H1 (cell line): ENCODE measurements around the gene STX16. TPM values are rescaled to one million over a fixed set of nuclear protein-coding genes. Genes with fewer than 3 reads are reported as not detected.

Source experiments
- CTCF ChIA-PET: fragments of 300-600 bp; sonication (Branson Sonifier 250); formaldehyde crosslinking; loops from one replicate; lab custom pipeline; 2021; ENCODE audit not compliant: partially characterized antibody; lab: Charles Lee
- POLR2A ChIA-PET: fragments of 300-600 bp; sonication (Branson Sonifier 250); formaldehyde crosslinking; loops from one replicate; lab custom pipeline; 2021; ENCODE audit warnings: inconsistent platforms; ENCODE audit not compliant: partially characterized antibody; lab: Charles Lee
- DNase-seq, 2 experiments: peaks; one replicate each; pipeline versions ENCODE4 v3.0.0 to v3.0.0-alpha.2; 2010 to 2022; ENCODE audit warnings: low spot score in 2 of 2, low read depth in 1 of 2, mixed read lengths in 1 of 2
- FAIRE-seq: peaks from 2 replicates; lab custom pipeline; 2011; peaks lifted over from hg19 to GRCh38; lab: Jason Lieb, UNC
- H2AFZ ChIP-seq: 2 replicates; pipeline ENCODE4 v1.8.1; 2012; ENCODE audit warnings: low read length, inconsistent platforms
- H2AK5ac ChIP-seq: 2 replicates; pipeline ENCODE4 v1.6.1; 2013; ENCODE audit warnings: low read depth, low read length
- H2BK120ac ChIP-seq: replicated peaks from 2 replicates; pipeline ENCODE3; 2013; ENCODE audit warnings: low read depth, low read length, inconsistent platforms
- H2BK12ac ChIP-seq: 2 replicates; pipeline ENCODE4 v1.6.1; 2013; ENCODE audit warnings: low read depth, low read length
- H2BK15ac ChIP-seq: 2 replicates; pipeline ENCODE4 v1.6.1; 2013; ENCODE audit warnings: low read length
- H2BK20ac ChIP-seq: 2 replicates; pipeline ENCODE4 v1.6.1; 2013; ENCODE audit warnings: low read length
- H2BK5ac ChIP-seq: 2 replicates; pipeline ENCODE4 v1.6.1; 2013; ENCODE audit warnings: low read depth, low read length
- H3K14ac ChIP-seq: 2 replicates; pipeline ENCODE4 v1.6.1; 2013; ENCODE audit warnings: inconsistent platforms; ENCODE audit not compliant: insufficient read length
- H3K18ac ChIP-seq: 2 replicates; pipeline ENCODE4 v1.6.1; 2013; ENCODE audit warnings: low read length; ENCODE audit errors: extremely low read depth
- H3K23ac ChIP-seq: 2 replicates; pipeline ENCODE4 v1.6.1; 2013; ENCODE audit warnings: inconsistent platforms; ENCODE audit not compliant: insufficient read length
- H3K23me2 ChIP-seq: 2 replicates; pipeline ENCODE4 v1.6.1; 2013; ENCODE audit warnings: low read depth, low read length
- H3K27ac ChIP-seq: 2 replicates; pipeline ENCODE4 v1.6.1; 2011; ENCODE audit warnings: low read depth, low read length, inconsistent platforms
- H3K27me3 ChIP-seq, 4 experiments: replicated peaks in 1 of 4; 1 replicate in 1 of 4; 2 replicates in 3 of 4; pipeline versions ENCODE4 v1.6.1 to v1.8.1; 2011 to 2013; ENCODE audit warnings: low read length in 3 of 4, mild to moderate bottlenecking in 3 of 4, inconsistent platforms in 2 of 4, mixed read lengths in 2 of 4, moderate library complexity in 1 of 4; ENCODE audit not compliant: control insufficient read depth in 3 of 4, insufficient read depth in 3 of 4; ENCODE audit errors: extremely low read depth in 1 of 4
- H3K36me3 ChIP-seq, 4 experiments: 2 replicates each; pipeline versions ENCODE4 v1.6.1 to v1.8.1; 2011 to 2013; ENCODE audit warnings: mild to moderate bottlenecking in 4 of 4, low read length in 3 of 4, moderate library complexity in 2 of 4, control low read depth in 1 of 4, inconsistent platforms in 1 of 4; ENCODE audit not compliant: insufficient read depth in 4 of 4, control insufficient read depth in 2 of 4
- H3K4ac ChIP-seq: replicated peaks from 2 replicates; pipeline ENCODE3; 2013; ENCODE audit warnings: low read length, low read depth, mixed read lengths, inconsistent platforms; ENCODE audit not compliant: insufficient read length
- H3K4me1 ChIP-seq, 4 experiments: replicated peaks in 1 of 4; 1 replicate in 1 of 4; 2 replicates in 3 of 4; pipeline versions ENCODE4 v1.6.1 to v1.8.1; 2011 to 2013; ENCODE audit warnings: low read length in 3 of 4, inconsistent platforms in 2 of 4, mixed read lengths in 1 of 4; ENCODE audit not compliant: insufficient read depth in 4 of 4, control insufficient read depth in 3 of 4
- H3K4me2 ChIP-seq, 2 experiments: 2 replicates each; pipeline versions ENCODE4 v1.6.1 to v1.8.1; 2011 to 2013; ENCODE audit warnings: low read depth in 2 of 2, low read length in 2 of 2, control low read depth in 1 of 2, inconsistent platforms in 1 of 2, mild to moderate bottlenecking in 1 of 2; ENCODE audit not compliant: insufficient read depth in 1 of 2
- H3K4me3 ChIP-seq, 4 experiments: fragments of 200-600, 300-600 bp in 1 of 4; sonication (generic), shearing (Covaris generic), sonication (Bioruptor Twin) in 1 of 4; 2 replicates each; pipeline versions ENCODE4 v1.5.1 to v1.8.1; 2011 to 2016; ENCODE audit warnings: low read length in 4 of 4, low read depth in 3 of 4, control low read depth in 2 of 4, inconsistent platforms in 2 of 4, mild to moderate bottlenecking in 2 of 4, mixed read lengths in 1 of 4, moderate library complexity in 1 of 4; ENCODE audit not compliant: insufficient read depth in 2 of 4; ENCODE audit errors: extremely low read depth in 1 of 4
- H3K56ac ChIP-seq: replicated peaks from 2 replicates; pipeline ENCODE3; 2013; ENCODE audit warnings: low read depth, mild to moderate bottlenecking, mixed read lengths, low read length, inconsistent platforms; ENCODE audit not compliant: insufficient read length
- H3K79me1 ChIP-seq: 2 replicates; pipeline ENCODE4 v1.6.1; 2013; ENCODE audit warnings: low read depth, low read length, control low read depth
- H3K79me2 ChIP-seq, 2 experiments: 2 replicates each; pipeline versions ENCODE4 v1.6.1 to v1.8.1; 2012 to 2013; ENCODE audit warnings: low read length in 2 of 2, mild to moderate bottlenecking in 2 of 2, inconsistent platforms in 1 of 2; ENCODE audit not compliant: insufficient read depth in 2 of 2, control insufficient read depth in 1 of 2
- H3K9ac ChIP-seq, 4 experiments: replicated peaks in 1 of 4; 1 replicate in 1 of 4; 2 replicates in 3 of 4; pipeline versions ENCODE4 v1.6.1 to v1.8.1; 2011 to 2013; ENCODE audit warnings: low read depth in 3 of 4, low read length in 3 of 4, control low read depth in 2 of 4, mild to moderate bottlenecking in 2 of 4, moderate library complexity in 2 of 4, inconsistent platforms in 1 of 4; ENCODE audit errors: extremely low read depth in 1 of 4
- H3K9me3 ChIP-seq, 2 experiments: 2 replicates each; pipeline versions ENCODE4 v1.6.1 to v1.8.1; 2012 to 2013; ENCODE audit warnings: mild to moderate bottlenecking in 2 of 2, moderate library complexity in 2 of 2, control low read depth in 1 of 2, inconsistent platforms in 1 of 2, low read depth in 1 of 2, low read length in 1 of 2, mixed read lengths in 1 of 2; ENCODE audit not compliant: insufficient read depth in 2 of 2
- H4K20me1 ChIP-seq, 2 experiments: replicated peaks in 1 of 2; 2 replicates each; pipeline versions ENCODE3 to v1.8.1; 2011 to 2013; ENCODE audit warnings: inconsistent platforms in 2 of 2, low read length in 2 of 2, mild to moderate bottlenecking in 1 of 2; ENCODE audit not compliant: insufficient read depth in 2 of 2, control insufficient read depth in 1 of 2
- H4K5ac ChIP-seq: 2 replicates; pipeline ENCODE4 v1.6.1; 2013; ENCODE audit warnings: low read length, low read depth, mixed read lengths, inconsistent platforms; ENCODE audit not compliant: insufficient read length
- H4K8ac ChIP-seq: 2 replicates; pipeline ENCODE4 v1.8.0; 2013; ENCODE audit warnings: mild to moderate bottlenecking, moderate library complexity, low read length, inconsistent platforms; ENCODE audit not compliant: insufficient read depth; ENCODE audit errors: extremely low read depth
- H4K91ac ChIP-seq: replicated peaks from 2 replicates; pipeline ENCODE3; 2013; ENCODE audit warnings: low read length, mixed read lengths, inconsistent platforms; ENCODE audit not compliant: insufficient read length
- GABPA ChIP-seq: IDR thresholded peaks from 2 replicates; pipeline ENCODE4 v1.6.1; 2011; ENCODE audit warnings: mild to moderate bottlenecking, low read length, moderate library complexity, borderline replicate concordance; ENCODE audit not compliant: insufficient read depth
- POLR2AphosphoS5 ChIP-seq: IDR thresholded peaks from 2 replicates; pipeline ENCODE4 v1.6.1; 2011; ENCODE audit warnings: low read depth, low read length
- WGBS, 2 experiments: shearing (Covaris generic) in 1 of 2; methylation state at CpG; one replicate each; pipeline versions ENCODE4 v1.1.6 to v1.1.7; 2013 to 2015; ENCODE audit warnings: low lambda C conversion rate in 2 of 2, mixed read lengths in 2 of 2, inconsistent platforms in 1 of 2, low coverage in 1 of 2, missing lambda C conversion rate in 1 of 2; ENCODE audit not compliant: insufficient replicate concordance in 2 of 2, insufficient coverage in 1 of 2, insufficient read length in 1 of 2; ENCODE audit errors: extremely low coverage in 1 of 2, missing lambda C conversion rate in 1 of 2; 5-methylcytosine and 5-hydroxymethylcytosine counted together
- polyA plus RNA-seq, 7 experiments: library from polyadenylated mRNA; depleted of rRNA in 3 of 7; stranded (reverse) in 5 of 7; unstranded in 2 of 7; fragments of >200 nt in 5 of 7; fragments of 200-250 nt in 2 of 7; gene quantifications; 1 replicate in 5 of 7; 2 replicates in 1 of 7; 4 replicates in 1 of 7; pipeline versions ENCODE4 v1.2.1 to v1.2.3, GENCODE V29; 2011 to 2013; ENCODE audit warnings: missing spikeins in 2 of 7, mixed read lengths in 2 of 7
- total RNA-seq: library from RNA; stranded (reverse); fragmentation: NEBNext Ultra II Directional; extraction: Animal tissue kit (Norgen Biotek cat#: 25700); gene quantifications from 2 replicates; pipeline ENCODE4 v1.2.1, GENCODE V29; 2021

The STX16 gene
- total and polyA plus RNA-seq, 2 of the 8 experiments (the other 6 are each of a cell fraction or from before 2014, with no cell fraction given), result 45.2 to 61.6 TPM

DNA sequence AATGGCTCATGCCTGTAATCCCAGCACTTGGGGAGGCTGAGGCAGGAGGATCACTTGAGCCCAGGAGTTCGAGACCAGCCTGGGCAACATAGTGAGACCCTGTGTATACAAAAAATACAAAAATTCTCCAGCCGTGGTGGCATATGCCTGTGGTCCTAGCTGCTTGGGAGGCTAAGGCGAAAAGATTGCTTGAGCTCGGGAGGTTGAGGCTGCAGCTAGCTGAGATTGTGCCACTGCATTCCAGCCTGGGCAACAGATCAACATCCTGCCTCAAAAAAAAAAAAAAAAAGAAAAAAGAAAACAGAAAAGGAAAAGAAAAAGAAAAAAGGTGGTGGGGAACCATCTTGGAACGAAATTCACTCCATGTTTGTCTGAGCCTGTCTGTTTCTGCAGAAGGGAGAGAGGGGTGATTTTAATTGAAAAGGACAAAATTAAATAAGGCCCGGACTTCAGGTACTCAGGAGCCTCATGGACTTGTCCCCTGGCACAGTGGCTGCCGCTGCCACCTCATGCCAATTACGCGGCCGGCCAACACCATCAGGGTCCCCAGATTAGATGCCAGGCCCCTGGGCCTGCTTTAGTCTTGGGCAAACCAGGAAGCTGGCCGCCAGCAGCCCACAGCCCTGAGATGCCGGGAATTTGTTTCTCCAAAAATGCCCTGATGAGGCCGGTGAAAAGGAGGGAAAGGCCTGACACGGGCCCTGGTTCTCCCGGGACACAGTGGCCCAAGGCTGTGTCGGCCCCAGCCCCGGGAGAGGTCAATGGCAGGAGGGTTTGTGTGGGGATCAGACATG is 37.8 kb upstream of the STX16 start:
- Histone ChIP-seq H3K27ac (no peak overlapping the region), H3K79me2 (no peaks in the 10 kb centered on the region), H3K36me3 (no peaks in the 10 kb centered on the region; a peak in 1 of 8 replicates), H2BK5ac (no peak overlapping the region), H2AFZ (no peak overlapping the region)
- no peak for DNase-seq
- TF ChIP-seq POLR2AphosphoS5 (no peak), GABPA (no peak)
- TF ChIP-seq, all 59 proteins: peak for 0
- Histone ChIP-seq H3K56ac (no peak overlapping the region), H3K9ac (no peak overlapping the region), H3K18ac (no peak overlapping the region), H3K4ac (no peak overlapping the region), H4K5ac (no peak overlapping the region), H2BK120ac (no peak overlapping the region), H3K14ac (no peak overlapping the region), H3K23me2 (no peaks in the 10 kb centered on the region), H3K4me3 (no peak overlapping the region), H3K9me3 (no peaks in the 10 kb centered on the region; a peak in 1 of 4 replicates), H3K23ac (no peak overlapping the region), H3K4me2 (no peak overlapping the region), H3K27me3 (peaks cover 0 to 8% (median 5%) of the 10 kb centered on the region in 4 experiments; a peak in 4 of 7 replicates), H2BK12ac (no peak overlapping the region), H2BK15ac (no peak overlapping the region), H2BK20ac (no peak overlapping the region), H4K20me1 (no peaks in the 10 kb centered on the region), H4K91ac (no peak overlapping the region), H3K79me1 (no peaks in the 10 kb centered on the region), H2AK5ac (no peak overlapping the region), H3K4me1 (no peaks in the 10 kb centered on the region; a peak in 2 of 7 replicates), H4K8ac (no peak overlapping the region)
- POLR2A ChIA-PET, result interaction anchor here (1.0 to 1.3 kb wide), 2 partner anchors 12 to 13 kb away, joined by 3 read pairs; no protein-coding TSS in a partner anchor
- no peak for FAIRE-seq
- 90% methylated on average over 16 of the region's 17 CpGs; no CpG with 5 or more reads in 1 of the 2 experiments for WGBS, 2 experiments
- CTCF ChIA-PET, result interaction anchor here (0.7 kb wide), 1 partner anchor 9 kb away, joined by 4 read pairs; no protein-coding TSS in a partner anchor
